Measurements from ENCODE around the gene TMEM248.
"Not testable (repeated sequence)": the region's sequence is repeated elsewhere in the genome, so short reads cannot be mapped to it uniquely, and the experiment has no call there.

The TMEM248 gene

GRCh38 chr7:66920769-66921395 is at the start of gene TMEM248:
Gene TMEM248, plus strand, starts transcription at chr7:66921225. Its CDS starts 20,641 bp downstream, at chr7:66941866.
- DNase-seq = peak; percentile 94

- DNase-seq = no peak
Observed at GRCh38 chr7:66873476-66873875, 47.5 kb upstream of the TMEM248 start.

GRCh38 chr7:66877577-66878300 is 43.3 kb upstream of the TMEM248 start:
- no peak for DNase-seq

GRCh38 chr7:66878301-66878685 is 42.7 kb upstream of the TMEM248 start:
- not testable (repeated sequence) for DNase-seq

- no peak for DNase-seq
Observed at GRCh38 chr7:66880053-66880452, 41.0 kb upstream of the TMEM248 start.

GRCh38 chr7:66880577-66880976 is 40.4 kb upstream of the TMEM248 start:
- not testable (repeated sequence) for DNase-seq

- DNase-seq = no peak
Observed at GRCh38 chr7:66883716-66884115, 37.3 kb upstream of the TMEM248 start.

GRCh38 chr7:66884556-66884955 is 36.5 kb upstream of the TMEM248 start:
- not testable (repeated sequence) for DNase-seq

- no peak for DNase-seq
Observed at GRCh38 chr7:66886152-66886551, 34.9 kb upstream of the TMEM248 start.

GRCh38 chr7:66888223-66888622 is 32.8 kb upstream of the TMEM248 start:
- DNase-seq = not testable (repeated sequence)

GRCh38 chr7:66894463-66895080 is 26.5 kb upstream of the TMEM248 start:
- no peak for DNase-seq

GRCh38 chr7:66896441-66896840 is 24.6 kb upstream of the TMEM248 start:
- DNase-seq = no peak

GRCh38 chr7:66899552-66900280 is 21.3 kb upstream of the TMEM248 start:
- no peak for DNase-seq

GRCh38 chr7:66901941-66902843 is 18.8 kb upstream of the TMEM248 start:
- no peak for DNase-seq

- DNase-seq = no peak
Observed at GRCh38 chr7:66902844-66903180, 18.2 kb upstream of the TMEM248 start.

GRCh38 chr7:66903360-66904062 is 17.5 kb upstream of the TMEM248 start:
- no peak for DNase-seq

GRCh38 chr7:66904063-66904593 is 16.9 kb upstream of the TMEM248 start:
- no peak for DNase-seq

GRCh38 chr7:66905278-66905677 is 15.7 kb upstream of the TMEM248 start:
- no peak for DNase-seq

- no peak for DNase-seq
Observed at GRCh38 chr7:66905689-66906088, 15.3 kb upstream of the TMEM248 start.

- DNase-seq = no peak
Observed at GRCh38 chr7:66907731-66908130, 13.3 kb upstream of the TMEM248 start.

- not testable (repeated sequence) for DNase-seq
Observed at GRCh38 chr7:66908598-66908997, 12.4 kb upstream of the TMEM248 start.

GRCh38 chr7:66910789-66911188 is 10.2 kb upstream of the TMEM248 start:
- DNase-seq = no peak
